PC-3 (cell line): ENCODE data around the gene BACE2. TPM values are rescaled to one million over a fixed set of nuclear protein-coding genes. Genes with fewer than 3 reads are reported as not detected.
"Not testable (repeated sequence)": the region's sequence is repeated elsewhere in the genome, so short reads cannot be mapped to it uniquely, and the experiment has no call there.

Experiments
- ATAC-seq: fragments of 200-7000 bp; cut with Tn5 transposase; 2 replicates; pipeline ENCODE4 v1.9.1; 2020; ENCODE audit warnings: mild to moderate bottlenecking, moderate library complexity
- BruUV-seq: library from RNA; stranded (reverse); fragments of 400-500 nt; replicated peaks from 2 replicates; lab custom pipeline; 2021; lab: Mats Ljungman, UMichigan
- CTCF ChIA-PET: fragments of 300-600 bp; sonication (Branson Sonifier 250); formaldehyde crosslinking; loops from one replicate; lab custom pipeline; 2022; ENCODE audit warnings: antibody characterized with exemption; lab: Charles Lee
- POLR2A ChIA-PET: fragments of 300-600 bp; sonication (Branson Sonifier 250); formaldehyde crosslinking; loops from one replicate; lab custom pipeline; 2022; ENCODE audit warnings: antibody characterized with exemption; ENCODE audit not compliant: unreplicated experiment; lab: Charles Lee
- DNase-seq: peaks from one replicate; pipeline ENCODE4 v3.0.0-alpha.2; 2015
- H2AFZ ChIP-seq: fragments of 300-600 bp; sonication (generic); 2 replicates; pipeline ENCODE4 v1.6.0; 2016; ENCODE audit warnings: antibody characterized with exemption, low read length
- H3F3A ChIP-seq: fragments of 300-600 bp; sonication (generic); one replicate; pipeline ENCODE4 v1.6.0; 2017; ENCODE audit warnings: antibody characterized with exemption, low read length, control low read depth, mild to moderate bottlenecking; ENCODE audit not compliant: unreplicated experiment
- H3K27ac ChIP-seq: fragments of 300-600 bp; sonication (generic); 2 replicates; pipeline ENCODE4 v1.5.1; 2016; ENCODE audit warnings: mild to moderate bottlenecking, low read length
- H3K27me3 ChIP-seq: fragments of 300-600 bp; sonication (generic); 2 replicates; pipeline ENCODE4 v1.6.1; 2016; ENCODE audit warnings: low read length, mixed read lengths
- H3K36me3 ChIP-seq: fragments of 300-600 bp; sonication (generic); 2 replicates; pipeline ENCODE4 v1.6.1; 2016; ENCODE audit warnings: low read depth, mixed run types, low read length, mixed read lengths
- H3K4me1 ChIP-seq: fragments of 300-600 bp; sonication (generic); 2 replicates; pipeline ENCODE4 v1.5.1; 2016; ENCODE audit warnings: low read length; ENCODE audit not compliant: insufficient read depth
- H3K4me2 ChIP-seq: fragments of 300-600 bp; sonication (generic); 2 replicates; pipeline ENCODE4 v1.6.0; 2016; ENCODE audit warnings: low read length
- H3K4me3 ChIP-seq: fragments of 300-600 bp; sonication (generic); 2 replicates; pipeline ENCODE4 v1.5.1; 2016; ENCODE audit warnings: mild to moderate bottlenecking, low read length, mixed read lengths
- H3K79me2 ChIP-seq: fragments of 300-600 bp; sonication (generic); 2 replicates; pipeline ENCODE4 v1.6.1; 2017; ENCODE audit warnings: low read length, mixed read lengths
- H3K9ac ChIP-seq: fragments of 300-600 bp; sonication (generic); 2 replicates; pipeline ENCODE4 v1.6.0; 2016; ENCODE audit warnings: mild to moderate bottlenecking, low read length
- H3K9me2 ChIP-seq: fragments of 300-600 bp; sonication (generic); replicated peaks from 2 replicates; pipeline ENCODE4 v1.6.1; 2016; ENCODE audit warnings: mixed run types, low read length, mixed read lengths
- H3K9me3 ChIP-seq: fragments of 300-600 bp; sonication (generic); 2 replicates; pipeline ENCODE4 v1.6.1; 2016; ENCODE audit warnings: low read length, mixed read lengths
- H4K20me1 ChIP-seq: fragments of 300-600 bp; sonication (generic); 2 replicates; pipeline ENCODE4 v1.6.1; 2016; ENCODE audit warnings: low read length, mixed read lengths
- EZH2 ChIP-seq: fragments of 300-600 bp; sonication (generic); IDR thresholded peaks from one replicate; pipeline ENCODE4 v1.6.1; 2017; ENCODE audit warnings: antibody characterized with exemption, mild to moderate bottlenecking, low read length; ENCODE audit not compliant: unreplicated experiment
- EZH2phosphoT487 ChIP-seq: fragments of 300-600 bp; sonication (generic); IDR thresholded peaks from 2 replicates; pipeline ENCODE4 v1.6.1; 2018; ENCODE audit warnings: mild to moderate bottlenecking, antibody characterized with exemption, low read length, borderline replicate concordance
- intact Hi-C: fragments of 100-400 bp; cut with micrococcal nuclease; formaldehyde crosslinking; loops from 2 replicates; pipeline ENCODE4 v1.9.0; 2023
- total RNA-seq: library from RNA; depleted of rRNA; stranded (reverse); fragments of >200 nt; gene quantifications from 2 replicates; pipeline ENCODE4 v1.2.3, GENCODE V29; 2014
- TF ChIP-seq, protein P1 (sequence below): fragments of 300-600 bp; sonication (generic); conservative IDR thresholded peaks from 2 replicates; pipeline ENCODE4 v1.5.1; 2017; ENCODE audit warnings: antibody characterized with exemption, low read depth, mild to moderate bottlenecking, low read length

The BACE2 gene
- total RNA-seq, 1 experiment from 2014 or later: 89.2 TPM

DNA sequence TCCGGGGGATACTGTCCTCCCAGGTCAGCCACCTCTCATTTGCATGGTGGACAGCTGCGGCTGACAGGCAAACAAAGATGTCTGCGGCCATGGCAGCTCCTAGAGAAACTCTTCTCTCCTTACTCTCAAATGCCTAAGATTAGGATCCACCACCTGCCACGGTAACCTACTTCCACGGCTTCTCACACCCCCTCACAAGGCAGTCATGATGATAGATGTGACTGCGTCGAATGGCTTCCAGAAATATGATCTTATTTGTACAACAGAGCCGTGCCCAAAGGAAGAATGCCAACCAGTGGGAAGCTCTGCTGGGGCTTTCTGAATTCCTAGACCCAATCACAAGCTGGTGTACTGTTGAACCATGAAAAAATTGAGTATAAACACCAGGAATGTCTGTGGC is 73.4 kb downstream of the BACE2 start:
- Histone ChIP-seq H3K79me2 (no peaks in the 10 kb centered on the region), H3K4me2 (no peak overlapping the region), H3F3A (no peaks in the 10 kb centered on the region), H2AFZ (no peak overlapping the region), H4K20me1 (no peaks in the 10 kb centered on the region), H3K9ac (no peak overlapping the region), H3K36me3 (peaks cover 16% of the 10 kb centered on the region), H3K4me1 (no peaks in the 10 kb centered on the region), H3K9me3 (no peaks in the 10 kb centered on the region), H3K27ac (no peak overlapping the region), H3K4me3 (no peak overlapping the region), H3K27me3 (no peaks in the 10 kb centered on the region), H3K9me2 (no peaks in the 10 kb centered on the region)
- ATAC-seq (no peak), DNase-seq (no peak)
- CTCF ChIA-PET: no interaction called here
- no TSS peak for BruUV-seq
- intact Hi-C loops: no loop called here
- POLR2A ChIA-PET: no interaction called here
- TF ChIP-seq EZH2: no peak
- TF ChIP-seq, protein P1, sequence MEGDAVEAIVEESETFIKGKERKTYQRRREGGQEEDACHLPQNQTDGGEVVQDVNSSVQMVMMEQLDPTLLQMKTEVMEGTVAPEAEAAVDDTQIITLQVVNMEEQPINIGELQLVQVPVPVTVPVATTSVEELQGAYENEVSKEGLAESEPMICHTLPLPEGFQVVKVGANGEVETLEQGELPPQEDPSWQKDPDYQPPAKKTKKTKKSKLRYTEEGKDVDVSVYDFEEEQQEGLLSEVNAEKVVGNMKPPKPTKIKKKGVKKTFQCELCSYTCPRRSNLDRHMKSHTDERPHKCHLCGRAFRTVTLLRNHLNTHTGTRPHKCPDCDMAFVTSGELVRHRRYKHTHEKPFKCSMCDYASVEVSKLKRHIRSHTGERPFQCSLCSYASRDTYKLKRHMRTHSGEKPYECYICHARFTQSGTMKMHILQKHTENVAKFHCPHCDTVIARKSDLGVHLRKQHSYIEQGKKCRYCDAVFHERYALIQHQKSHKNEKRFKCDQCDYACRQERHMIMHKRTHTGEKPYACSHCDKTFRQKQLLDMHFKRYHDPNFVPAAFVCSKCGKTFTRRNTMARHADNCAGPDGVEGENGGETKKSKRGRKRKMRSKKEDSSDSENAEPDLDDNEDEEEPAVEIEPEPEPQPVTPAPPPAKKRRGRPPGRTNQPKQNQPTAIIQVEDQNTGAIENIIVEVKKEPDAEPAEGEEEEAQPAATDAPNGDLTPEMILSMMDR: no peak
- no peak for TF ChIP-seq EZH2phosphoT487

DNA sequence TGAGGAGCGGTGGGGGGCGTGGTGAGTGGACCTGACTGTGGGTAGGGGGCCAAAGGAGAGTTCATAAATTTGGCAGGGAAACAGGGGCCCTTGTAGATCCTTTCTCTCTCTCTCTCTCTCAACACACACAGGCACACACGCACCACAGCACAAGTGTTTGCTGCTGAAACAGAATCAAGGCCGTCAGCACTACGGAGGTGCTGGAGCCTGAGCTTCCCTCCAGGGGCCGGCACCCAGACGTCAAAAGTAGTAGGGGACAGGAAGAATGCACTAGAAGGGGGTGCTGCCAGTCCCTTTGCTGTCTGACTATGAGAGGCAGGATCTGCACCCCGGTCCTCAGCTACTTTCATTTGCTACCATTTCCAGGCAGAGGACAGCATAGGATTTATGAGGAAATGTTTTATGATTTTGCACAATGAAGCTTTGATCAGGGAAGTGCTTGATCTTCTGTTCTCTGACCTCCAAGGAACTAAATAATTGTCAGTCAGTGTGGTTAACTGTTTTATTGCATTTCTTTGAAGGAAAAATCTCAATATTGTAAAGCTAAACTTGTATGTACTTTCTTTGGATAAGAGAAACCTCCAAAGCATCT is 74.4 kb downstream of the BACE2 start:
- Histone ChIP-seq H3K4me1 (no peaks in the 10 kb centered on the region), H3F3A (no peaks in the 10 kb centered on the region), H3K9ac (no peak overlapping the region), H2AFZ (no peak overlapping the region), H4K20me1 (no peaks in the 10 kb centered on the region), H3K9me3 (no peaks in the 10 kb centered on the region), H3K9me2 (no peaks in the 10 kb centered on the region), H3K79me2 (no peaks in the 10 kb centered on the region), H3K27ac (no peak overlapping the region), H3K36me3 (peaks cover 16% of the 10 kb centered on the region), H3K4me3 (no peak overlapping the region), H3K4me2 (no peak overlapping the region), H3K27me3 (no peaks in the 10 kb centered on the region)
- intact Hi-C loops: no loop called here
- BruUV-seq: no TSS peak
- CTCF ChIA-PET: no interaction called here
- no peak for TF ChIP-seq EZH2
- no peak for TF ChIP-seq EZH2phosphoT487
- TF ChIP-seq, protein P1: no peak
- ATAC-seq (no peak), DNase-seq (no peak)
- POLR2A ChIA-PET: no interaction called here

DNA sequence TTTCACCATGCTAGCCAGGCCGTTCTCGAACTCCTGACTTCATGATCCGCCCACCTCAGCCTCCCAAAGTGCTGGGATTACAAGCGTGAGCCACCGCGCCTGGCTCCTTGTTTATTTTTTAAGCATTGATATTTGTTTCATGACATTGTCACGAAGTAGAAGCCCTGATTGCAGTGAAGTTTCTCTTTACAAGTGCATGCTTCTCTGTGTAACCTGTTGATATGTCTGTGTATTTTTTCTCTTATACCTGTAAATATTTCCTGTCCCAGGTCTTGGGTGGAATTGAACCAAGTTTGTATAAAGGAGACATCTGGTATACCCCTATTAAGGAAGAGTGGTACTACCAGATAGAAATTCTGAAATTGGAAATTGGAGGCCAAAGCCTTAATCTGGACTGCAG is 75.1 kb downstream of the BACE2 start:
- BruUV-seq: no TSS peak

DNA sequence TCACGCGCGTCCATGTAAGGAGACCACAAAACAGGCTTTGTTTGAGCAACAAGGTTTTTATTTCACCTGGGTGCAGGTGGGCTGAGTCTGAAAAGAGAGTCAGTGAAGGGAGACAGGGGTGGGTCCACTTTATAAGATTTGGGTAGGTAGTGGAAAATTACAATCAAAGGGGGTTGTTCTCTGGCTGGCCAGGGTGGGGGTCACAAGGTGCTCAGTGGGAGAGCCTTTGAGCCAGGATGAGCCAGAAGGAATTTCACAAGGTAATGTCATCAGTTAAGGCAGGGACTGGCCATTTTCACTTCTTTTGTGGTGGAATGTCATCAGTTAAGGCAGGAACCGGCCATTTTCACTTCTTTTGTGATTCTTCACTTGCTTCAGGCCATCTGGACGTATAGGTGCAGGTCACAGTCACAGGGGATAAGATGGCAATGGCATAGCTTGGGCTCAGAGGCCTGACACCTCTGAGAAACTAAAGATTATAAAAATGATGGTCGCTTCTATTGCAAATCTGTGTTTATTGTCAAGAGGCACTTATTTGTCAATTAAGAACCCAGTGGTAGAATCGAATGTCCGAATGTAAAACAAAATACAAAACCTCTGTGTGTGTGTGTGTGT is 76.4 kb downstream of the BACE2 start:
- H4K20me1 ChIP-seq, H3K79me2 ChIP-seq, intact Hi-C loops, H3K9me2 ChIP-seq, BruUV-seq, DNase-seq, CTCF ChIA-PET, POLR2A ChIA-PET, H3K27ac ChIP-seq, H3K4me2 ChIP-seq, H3K4me3 ChIP-seq, H3K9me3 ChIP-seq, H3K9ac ChIP-seq, H3F3A ChIP-seq, H3K36me3 ChIP-seq, H3K4me1 ChIP-seq, ATAC-seq, H3K27me3 ChIP-seq, H2AFZ ChIP-seq: not testable (repeated sequence)

More for the DNA sequence above, 75.1 kb downstream of the BACE2 start:
- Histone ChIP-seq H4K20me1 (no peaks in the 10 kb centered on the region), H3K4me3 (no peak overlapping the region), H3K9me2 (no peaks in the 10 kb centered on the region), H3F3A (no peaks in the 10 kb centered on the region), H3K9ac (no peak overlapping the region), H3K27me3 (no peaks in the 10 kb centered on the region), H3K4me2 (no peak overlapping the region), H3K79me2 (no peaks in the 10 kb centered on the region), H3K36me3 (peaks cover 10% of the 10 kb centered on the region), H3K9me3 (no peaks in the 10 kb centered on the region), H3K27ac (no peak overlapping the region), H3K4me1 (no peaks in the 10 kb centered on the region), H2AFZ (no peak overlapping the region)
- ATAC-seq: no peak
- no peak for DNase-seq
- CTCF ChIA-PET: no interaction called here
- no peak for TF ChIP-seq EZH2
- no peak for TF ChIP-seq EZH2phosphoT487
- TF ChIP-seq, protein P1: no peak
- POLR2A ChIA-PET: interaction anchor here (0.6 kb wide), 1 partner anchor 1879 kb away, joined by 3 read pairs; no protein-coding TSS in a partner anchor
- intact Hi-C loops: no loop called here
